WERI-Rb-1 (cell line): Measurements from ENCODE around the gene TCP11.

ENCODE experiments used
- DNase-seq: peaks from one replicate; pipeline ENCODE4 v3.0.0-alpha.2; 2020
- H3K27ac ChIP-seq: fragments of 250-450 bp; sonication (Bioruptor Pico); 2 replicates; pipeline ENCODE4 v1.5.1; 2020; ENCODE audit warnings: mild to moderate bottlenecking, moderate library complexity
- H3K27me3 ChIP-seq: fragments of 250-450 bp; sonication (Bioruptor Pico); 2 replicates; pipeline ENCODE4 v1.5.1; 2021; ENCODE audit warnings: mild to moderate bottlenecking, low read depth, moderate library complexity; ENCODE audit not compliant: insufficient read depth, severe bottlenecking
- H3K36me3 ChIP-seq: fragments of 250-450 bp; sonication (Bioruptor Pico); 2 replicates; pipeline ENCODE4 v1.5.1; 2020; ENCODE audit warnings: mild to moderate bottlenecking, moderate library complexity
- H3K4me3 ChIP-seq: 2 replicates; pipeline ENCODE4 v1.5.1; 2011; ENCODE audit warnings: low read depth, mild to moderate bottlenecking, control low read depth, low read length
- H3K9me3 ChIP-seq: fragments of 250-450 bp; sonication (Bioruptor Pico); 2 replicates; pipeline ENCODE4 v1.5.1; 2021; ENCODE audit warnings: mild to moderate bottlenecking, moderate library complexity; ENCODE audit not compliant: severe bottlenecking
- CTCF ChIP-seq: IDR thresholded peaks from 2 replicates; pipeline ENCODE4 v1.5.1; 2011; ENCODE audit warnings: low read depth, mild to moderate bottlenecking, control low read depth, inconsistent platforms, low read length

The TCP11 gene

GRCh38 chr6:35160642-35161041, 19.5 kb upstream of the TCP11 start:
- Histone ChIP-seq H3K36me3 (no peaks in the 10 kb centered on the region), H3K27ac (peak overlapping the region; percentile 40; the same call in 1 of the 2 replicates), H3K9me3 (no peaks in the 10 kb centered on the region), H3K4me3 (peak overlapping the region; percentile 29), H3K27me3 (no peaks in the 10 kb centered on the region)
- TF ChIP-seq CTCF = no peak
- DNase-seq = peak; percentile 71

- no peak for TF ChIP-seq CTCF
- H3K27me3 ChIP-seq = no peaks in the 10 kb centered on the region
- no peak overlapping the region for H3K4me3 ChIP-seq
- H3K9me3 ChIP-seq = no peaks in the 10 kb centered on the region
- no peaks in the 10 kb centered on the region for H3K36me3 ChIP-seq
- DNase-seq = no peak
- no peak overlapping the region for H3K27ac ChIP-seq
Observed at GRCh38 chr6:35158520-35158919, 17.4 kb upstream of the TCP11 start.

GRCh38 chr6:35154947-35155346, 13.8 kb upstream of the TCP11 start:
- Histone ChIP-seq H3K4me3 (no peak overlapping the region), H3K27ac (no peak overlapping the region), H3K36me3 (no peaks in the 10 kb centered on the region), H3K9me3 (no peaks in the 10 kb centered on the region), H3K27me3 (no peaks in the 10 kb centered on the region)
- TF ChIP-seq CTCF = no peak
- no peak for DNase-seq

GRCh38 chr6:35154262-35154661, 13.1 kb upstream of the TCP11 start:
- H3K27me3 ChIP-seq = no peaks in the 10 kb centered on the region
- TF ChIP-seq CTCF = no peak
- H3K4me3 ChIP-seq = no peak overlapping the region
- no peak overlapping the region for H3K27ac ChIP-seq
- no peaks in the 10 kb centered on the region for H3K36me3 ChIP-seq
- DNase-seq = no peak
- H3K9me3 ChIP-seq = no peaks in the 10 kb centered on the region

- Histone ChIP-seq H3K36me3 (no peaks in the 10 kb centered on the region), H3K9me3 (no peaks in the 10 kb centered on the region), H3K27me3 (no peaks in the 10 kb centered on the region), H3K27ac (no peak overlapping the region), H3K4me3 (no peak overlapping the region)
- TF ChIP-seq CTCF = no peak
- DNase-seq = no peak
Observed at GRCh38 chr6:35152067-35152707, 11.0 kb upstream of the TCP11 start.

- Histone ChIP-seq H3K9me3 (no peaks in the 10 kb centered on the region), H3K27ac (no peak overlapping the region), H3K27me3 (no peaks in the 10 kb centered on the region), H3K4me3 (no peak overlapping the region), H3K36me3 (no peaks in the 10 kb centered on the region)
- no peak for DNase-seq
- TF ChIP-seq CTCF = no peak
Observed at GRCh38 chr6:35151466-35151865, 10.3 kb upstream of the TCP11 start.
